ENCODE measurements around the gene IFT57. TPM values are rescaled to one million over a fixed set of nuclear protein-coding genes. Genes with fewer than 3 reads are reported as not detected.

IFT57 gene
- total RNA-seq, 1 experiment from 2014 or later: 38.9 TPM

DNA sequence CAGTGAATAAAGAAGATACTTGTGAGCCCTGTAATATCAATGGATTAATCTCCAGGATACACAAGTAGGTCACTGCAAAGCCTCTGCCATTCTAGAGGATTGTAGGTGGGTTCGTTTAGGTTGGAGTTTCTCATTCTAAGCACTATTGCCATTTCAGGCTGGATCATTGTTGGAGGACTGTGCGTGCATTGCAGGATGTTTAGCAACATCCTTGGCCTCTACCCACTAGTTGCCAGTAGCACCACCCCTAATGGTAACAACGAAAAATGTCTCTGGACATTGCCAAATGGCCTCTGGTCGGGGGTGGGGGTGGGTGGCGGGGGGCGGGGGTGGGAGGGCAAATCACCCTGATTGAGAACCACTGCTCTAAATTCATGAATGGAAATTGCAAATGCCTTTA is 4.9 kb upstream of the IFT57 start:
- no peak for DNase-seq (ENCODE audit: unreplicated experiment)
- ChIA-PET CTCF (no interaction called here), POLR2A (no interaction called here)
- Mint-ChIP-seq H3K4me1 (ENCODE audit: insufficient read depth, unreplicated experiment) (peaks cover 13% of the 10 kb centered on the region), H3K27ac (ENCODE audit: low read depth, unreplicated experiment) (no peak overlapping the region), H3K9me3 (ENCODE audit: unreplicated experiment) (no peaks in the 10 kb centered on the region), H3K36me3 (ENCODE audit: insufficient read depth, unreplicated experiment) (no peaks in the 10 kb centered on the region), H3K4me3 (ENCODE audit: unreplicated experiment) (no peak overlapping the region), H3K27me3 (ENCODE audit: insufficient read depth, unreplicated experiment) (no peaks in the 10 kb centered on the region)
- no TSS peak for BruUV-seq (replicated peaks)
- TF ChIP-seq, protein P1, sequence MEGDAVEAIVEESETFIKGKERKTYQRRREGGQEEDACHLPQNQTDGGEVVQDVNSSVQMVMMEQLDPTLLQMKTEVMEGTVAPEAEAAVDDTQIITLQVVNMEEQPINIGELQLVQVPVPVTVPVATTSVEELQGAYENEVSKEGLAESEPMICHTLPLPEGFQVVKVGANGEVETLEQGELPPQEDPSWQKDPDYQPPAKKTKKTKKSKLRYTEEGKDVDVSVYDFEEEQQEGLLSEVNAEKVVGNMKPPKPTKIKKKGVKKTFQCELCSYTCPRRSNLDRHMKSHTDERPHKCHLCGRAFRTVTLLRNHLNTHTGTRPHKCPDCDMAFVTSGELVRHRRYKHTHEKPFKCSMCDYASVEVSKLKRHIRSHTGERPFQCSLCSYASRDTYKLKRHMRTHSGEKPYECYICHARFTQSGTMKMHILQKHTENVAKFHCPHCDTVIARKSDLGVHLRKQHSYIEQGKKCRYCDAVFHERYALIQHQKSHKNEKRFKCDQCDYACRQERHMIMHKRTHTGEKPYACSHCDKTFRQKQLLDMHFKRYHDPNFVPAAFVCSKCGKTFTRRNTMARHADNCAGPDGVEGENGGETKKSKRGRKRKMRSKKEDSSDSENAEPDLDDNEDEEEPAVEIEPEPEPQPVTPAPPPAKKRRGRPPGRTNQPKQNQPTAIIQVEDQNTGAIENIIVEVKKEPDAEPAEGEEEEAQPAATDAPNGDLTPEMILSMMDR (IDR thresholded peaks at IDR 0.05; ENCODE audit: unreplicated experiment): no peak
- intact Hi-C loops (cut with micrococcal nuclease): no loop called here

GRCh38 chr3:108225221-108225620 is 3.0 kb upstream of the IFT57 start:
- intact Hi-C loops (cut with micrococcal nuclease): no loop called here
- no peak for DNase-seq (ENCODE audit: unreplicated experiment)
- Mint-ChIP-seq H3K4me1 (ENCODE audit: insufficient read depth, unreplicated experiment) (peaks cover 21% of the 10 kb centered on the region), H3K36me3 (ENCODE audit: insufficient read depth, unreplicated experiment) (no peaks in the 10 kb centered on the region), H3K27me3 (ENCODE audit: insufficient read depth, unreplicated experiment) (no peaks in the 10 kb centered on the region), H3K27ac (ENCODE audit: low read depth, unreplicated experiment) (no peak overlapping the region), H3K9me3 (ENCODE audit: unreplicated experiment) (no peaks in the 10 kb centered on the region), H3K4me3 (ENCODE audit: unreplicated experiment) (no peak overlapping the region)
- TF ChIP-seq, protein P1 (IDR thresholded peaks at IDR 0.05; ENCODE audit: unreplicated experiment): no peak
- ChIA-PET CTCF (interaction anchor here (0.7 to 1.2 kb wide), 3 partner anchors 12 to 126 kb away, joined by 3 to 4 read pairs (median 4); no protein-coding TSS in a partner anchor), POLR2A (interaction anchor here (0.7 to 1.7 kb wide), 2 partner anchors 94 to 764 kb away, joined by 3 read pairs; no protein-coding TSS in a partner anchor)
- no TSS peak for BruUV-seq (replicated peaks)

GRCh38 chr3:108223928-108224327 is 1.7 kb upstream of the IFT57 start:
- no peaks in the 10 kb centered on the region for H3K9me3 Mint-ChIP-seq (ENCODE audit: unreplicated experiment)
- H3K36me3 Mint-ChIP-seq (ENCODE audit: insufficient read depth, unreplicated experiment): no peaks in the 10 kb centered on the region
- POLR2A ChIA-PET: interaction anchor here (0.6 to 3.3 kb wide), 8 partner anchors 13 to 254 kb away, joined by 3 to 21 read pairs (median 6); no protein-coding TSS in a partner anchor
- peaks cover 31% of the 10 kb centered on the region for H3K4me1 Mint-ChIP-seq (ENCODE audit: insufficient read depth, unreplicated experiment)
- CTCF ChIA-PET: interaction anchor here (0.6 to 1.2 kb wide), 3 partner anchors 14 to 1161 kb away, joined by 3 read pairs; no protein-coding TSS in a partner anchor
- H3K27me3 Mint-ChIP-seq (ENCODE audit: insufficient read depth, unreplicated experiment): no peaks in the 10 kb centered on the region
- DNase-seq (ENCODE audit: unreplicated experiment): peak; percentile 35
- no TSS peak for BruUV-seq (replicated peaks)
- intact Hi-C loops (cut with micrococcal nuclease): loop anchor here (2.0 to 5.0 kb wide), 4 partner anchors 71 to 287 kb away; partner anchors contain the start of gene CD47
- peak overlapping the region; percentile 22 for H3K27ac Mint-ChIP-seq (ENCODE audit: low read depth, unreplicated experiment)
- no peak overlapping the region for H3K4me3 Mint-ChIP-seq (ENCODE audit: unreplicated experiment)
- TF ChIP-seq, protein P1 (IDR thresholded peaks at IDR 0.05; ENCODE audit: unreplicated experiment): no peak

DNA sequence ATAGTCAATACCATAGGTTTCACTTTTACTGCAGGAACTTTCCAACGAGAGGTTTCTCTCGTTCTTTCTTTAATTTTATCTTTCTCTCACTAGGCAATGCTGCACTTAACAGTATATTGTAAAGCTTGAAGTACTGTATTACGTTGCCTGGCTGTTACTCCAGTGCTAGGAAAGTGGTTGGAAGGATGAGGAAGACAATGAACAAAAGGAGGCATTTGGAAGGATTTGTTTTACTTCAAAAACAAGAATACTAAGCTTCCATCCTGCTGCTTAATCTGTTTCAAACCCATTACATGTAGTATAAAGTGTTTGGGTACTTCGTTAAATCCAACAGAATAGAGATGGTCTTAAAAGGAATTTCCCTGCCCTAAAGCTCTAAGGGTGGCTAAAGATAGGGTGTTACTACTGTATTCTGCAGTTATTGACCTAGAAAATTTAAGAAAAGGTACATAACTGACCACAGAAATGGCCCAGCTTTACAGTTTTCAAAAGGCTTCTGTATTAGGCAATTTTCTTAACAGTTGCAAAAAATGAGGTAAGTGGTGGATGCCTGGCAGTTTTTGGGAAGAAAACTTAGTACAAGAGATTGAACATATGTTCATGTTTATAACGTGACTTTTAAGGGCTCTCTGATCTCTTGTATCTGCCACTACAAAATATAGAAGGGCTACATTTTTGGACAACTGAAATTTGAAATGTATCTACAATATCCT is 785 bp upstream of the IFT57 start:
- H3K9me3 Mint-ChIP-seq (ENCODE audit: unreplicated experiment): no peaks in the 10 kb centered on the region
- peaks cover 31% of the 10 kb centered on the region for H3K4me1 Mint-ChIP-seq (ENCODE audit: insufficient read depth, unreplicated experiment)
- peak overlapping the region; percentile 100 for H3K4me3 Mint-ChIP-seq (ENCODE audit: unreplicated experiment)
- H3K27me3 Mint-ChIP-seq (ENCODE audit: insufficient read depth, unreplicated experiment): no peaks in the 10 kb centered on the region
- peak overlapping the region; percentile 100 for H3K27ac Mint-ChIP-seq (ENCODE audit: low read depth, unreplicated experiment)
- ChIA-PET CTCF (interaction anchor here (0.6 to 2.0 kb wide), 9 partner anchors 8 to 531 kb away, joined by 3 to 11 read pairs (median 3); no protein-coding TSS in a partner anchor), POLR2A (interaction anchor here (0.8 to 3.3 kb wide), 10 partner anchors 14 to 367 kb away, joined by 3 to 21 read pairs (median 4); partner anchors contain the start of gene DZIP3)
- no peak for DNase-seq (ENCODE audit: unreplicated experiment)
- intact Hi-C loops (cut with micrococcal nuclease): loop anchor here (2.0 to 5.0 kb wide), 4 partner anchors 70 to 286 kb away; partner anchors contain the start of gene CD47
- TSS peak; percentile 71 for BruUV-seq (replicated peaks)
- TF ChIP-seq, protein P1 (IDR thresholded peaks at IDR 0.05; ENCODE audit: unreplicated experiment): no peak
- H3K36me3 Mint-ChIP-seq (ENCODE audit: insufficient read depth, unreplicated experiment): no peaks in the 10 kb centered on the region
